ENCODE results near the gene ELF2.
"Not testable (repeated sequence)": the region's sequence is repeated elsewhere in the genome, so short reads cannot be mapped to it uniquely, and the experiment has no call there.

Gene ELF2

DNA sequence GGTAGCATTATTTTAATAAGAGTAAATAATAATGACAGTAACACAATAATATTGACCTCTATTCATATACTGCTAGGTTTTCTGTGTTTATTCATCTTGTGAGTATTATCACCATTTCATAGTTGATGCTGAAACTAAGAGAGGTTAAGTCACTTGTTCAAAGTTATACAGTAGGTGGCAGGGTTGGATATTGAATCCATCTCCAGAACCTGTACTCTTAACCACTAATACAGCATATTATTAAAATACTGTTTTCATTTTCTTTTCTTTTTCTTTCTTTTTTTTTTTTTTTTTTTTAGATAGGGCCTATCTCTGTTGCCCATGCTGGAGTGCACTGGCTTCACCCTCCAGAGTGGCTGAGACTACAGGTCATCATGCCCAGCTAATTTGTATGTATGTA lies 7.1 kb upstream of the ELF2 start:
- no peak for DNase-seq

DNA sequence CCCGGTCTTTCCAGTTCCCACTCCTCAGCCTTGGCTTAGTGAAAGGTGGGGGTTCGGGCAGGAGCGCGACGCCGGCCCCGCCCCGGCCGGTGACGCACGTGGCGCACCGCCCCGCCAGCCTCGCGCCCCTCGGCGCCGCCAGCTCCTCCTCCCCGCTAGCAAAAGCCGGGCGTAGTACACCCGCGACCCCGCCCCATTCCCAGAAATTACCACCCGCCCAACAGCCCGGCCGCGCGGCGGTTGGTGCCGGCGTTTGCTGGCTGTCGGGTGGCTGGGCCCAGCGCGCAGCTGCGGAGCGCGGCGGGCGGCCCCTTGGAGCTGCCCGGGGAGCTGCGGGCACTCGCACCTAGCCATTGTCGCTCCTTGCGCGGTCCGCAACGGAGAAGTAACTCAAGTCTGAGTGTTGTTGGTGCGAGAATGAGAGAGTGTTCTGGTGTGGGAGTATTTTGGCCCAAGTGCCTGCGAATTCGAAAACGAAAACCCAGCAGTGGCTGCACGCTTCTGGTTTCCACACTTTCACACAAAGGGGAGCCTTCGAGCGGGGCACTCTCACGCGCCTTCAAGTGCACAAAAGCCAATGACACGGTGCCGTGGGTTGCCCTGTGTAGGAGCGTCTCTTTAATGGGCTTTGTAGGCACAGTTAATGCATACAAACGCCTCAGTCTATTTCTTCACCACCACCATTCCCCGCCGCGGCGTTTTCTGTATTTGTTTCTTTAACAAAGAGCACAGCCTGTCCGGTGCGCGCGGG lies 1.0 kb upstream of the ELF2 start:
- DNase-seq = peak; percentile 73

DNA sequence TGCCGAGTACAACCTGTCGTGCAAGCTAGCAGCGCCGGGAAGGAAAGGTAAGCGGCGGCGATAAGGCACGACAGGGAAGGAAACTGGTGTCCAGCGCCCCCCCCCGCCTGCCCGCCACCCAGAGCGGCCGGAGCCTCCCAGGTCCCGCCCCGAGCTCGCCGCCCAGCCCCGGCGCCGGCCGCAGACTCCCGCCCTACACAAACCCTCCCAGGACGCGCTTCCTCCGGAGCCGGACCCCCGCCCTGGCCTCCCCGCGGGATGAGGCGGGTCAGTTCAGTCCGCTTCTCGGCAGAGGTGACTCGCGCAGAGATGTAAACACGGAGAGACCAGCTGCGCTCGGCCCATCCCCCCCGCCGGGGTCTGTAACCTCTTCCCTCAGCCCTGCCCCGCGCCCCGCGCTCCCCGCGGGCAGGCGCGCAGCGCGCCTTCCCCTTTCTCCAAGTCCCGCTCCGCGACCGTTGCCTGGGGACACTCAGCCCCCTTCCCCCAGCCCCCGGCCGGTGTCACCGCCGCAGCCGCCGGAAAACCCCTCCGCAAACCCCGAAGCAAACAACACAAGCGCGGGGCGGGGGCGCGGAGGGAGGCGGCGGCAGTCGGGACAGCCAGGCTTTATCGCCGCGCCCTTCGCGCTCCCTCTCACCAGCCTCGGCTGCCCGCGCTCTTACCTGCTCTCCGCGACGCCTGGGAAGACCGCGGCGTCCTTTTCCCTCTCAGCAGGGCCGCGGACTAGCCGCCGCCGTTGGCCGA lies 543 bp downstream of the ELF2 start:
- DNase-seq = peak; percentile 34

DNA sequence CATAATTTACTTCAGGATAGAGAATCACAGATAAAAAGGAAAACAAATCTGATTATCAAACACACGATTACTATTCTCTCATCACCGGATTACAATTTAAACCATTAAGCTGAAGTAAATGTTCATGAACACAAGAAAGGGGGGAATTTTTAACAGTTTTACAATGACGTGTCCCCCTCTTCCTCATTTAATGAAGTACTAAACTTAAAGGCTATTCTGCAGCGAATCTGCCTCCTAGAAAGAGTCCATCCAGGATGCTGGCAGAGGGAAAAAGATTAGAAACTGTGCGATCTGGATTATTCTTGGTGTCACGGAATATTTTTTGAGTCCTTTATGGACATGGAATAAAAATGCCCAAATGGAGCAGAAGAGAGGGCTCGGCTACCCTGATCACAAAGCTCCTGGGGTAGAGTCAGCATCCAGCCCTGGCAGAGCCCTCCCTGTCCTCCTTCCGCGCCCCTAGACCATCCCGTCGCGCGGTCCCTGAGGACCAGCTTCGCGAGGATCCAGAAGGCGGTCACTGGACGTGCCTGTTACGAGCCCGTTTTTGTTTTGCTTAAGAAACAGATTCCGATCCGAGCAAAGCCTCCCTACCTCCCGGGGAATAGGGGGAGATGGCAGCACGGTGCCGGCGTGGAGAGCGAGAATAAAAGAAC lies 1.2 kb downstream of the ELF2 start:
- no peak for DNase-seq

DNA sequence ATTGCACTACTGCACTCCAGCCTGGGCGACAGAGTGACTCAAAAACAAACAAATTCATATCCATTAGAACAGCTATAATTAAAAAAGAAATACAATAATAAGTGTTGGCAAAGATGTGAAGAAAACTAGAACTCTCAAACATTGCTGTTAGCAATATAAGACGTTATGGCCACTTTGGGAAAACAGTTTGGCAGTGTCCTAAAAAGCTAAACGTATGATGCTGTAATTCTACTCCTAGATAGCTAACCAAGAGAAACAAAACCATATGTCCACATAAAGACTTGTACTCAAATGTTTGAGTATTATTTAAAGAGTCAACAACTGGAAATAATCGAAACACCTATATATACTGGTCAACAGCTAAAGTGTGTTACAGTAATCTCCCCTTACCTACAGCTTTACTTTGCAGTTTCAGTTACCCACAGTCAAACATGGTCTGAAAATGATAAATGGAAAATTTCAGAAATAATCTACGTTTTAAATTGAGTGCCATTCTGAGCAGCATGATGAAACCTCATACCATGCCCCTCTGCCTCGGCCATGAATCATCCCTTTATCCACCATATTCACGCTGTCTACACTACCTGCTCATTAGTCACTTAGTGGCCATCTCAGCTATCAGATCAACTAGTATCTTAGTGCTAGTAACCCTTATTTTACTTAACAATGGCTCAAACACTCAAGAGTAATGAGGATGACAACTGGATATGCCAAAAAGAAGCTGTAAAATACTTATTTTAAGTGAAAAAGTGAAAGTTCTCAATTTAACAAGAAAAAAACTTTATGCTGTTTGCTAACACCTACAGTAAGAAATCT lies 4.9 kb downstream of the ELF2 start:
- no peak for DNase-seq

DNA sequence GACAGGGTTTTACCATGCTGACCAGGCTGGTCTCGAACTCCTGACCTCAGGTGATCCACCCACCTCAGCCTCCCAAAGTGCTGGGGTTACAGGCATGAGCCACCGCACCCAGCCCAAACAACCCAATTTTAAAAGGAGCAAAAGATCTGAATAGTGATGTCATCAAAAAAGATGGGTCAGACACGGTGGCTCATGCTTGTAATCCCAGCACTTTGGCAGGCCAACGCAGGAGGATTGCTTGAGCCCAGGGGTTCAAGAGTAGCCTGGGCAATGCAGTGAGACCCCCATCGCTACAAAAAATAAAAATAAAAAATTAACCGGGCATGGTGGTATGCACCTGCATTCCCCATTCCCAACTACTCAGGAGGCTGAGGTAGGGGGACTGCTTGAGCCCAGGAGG lies 6.1 kb downstream of the ELF2 start:
- DNase-seq = no peak

DNA sequence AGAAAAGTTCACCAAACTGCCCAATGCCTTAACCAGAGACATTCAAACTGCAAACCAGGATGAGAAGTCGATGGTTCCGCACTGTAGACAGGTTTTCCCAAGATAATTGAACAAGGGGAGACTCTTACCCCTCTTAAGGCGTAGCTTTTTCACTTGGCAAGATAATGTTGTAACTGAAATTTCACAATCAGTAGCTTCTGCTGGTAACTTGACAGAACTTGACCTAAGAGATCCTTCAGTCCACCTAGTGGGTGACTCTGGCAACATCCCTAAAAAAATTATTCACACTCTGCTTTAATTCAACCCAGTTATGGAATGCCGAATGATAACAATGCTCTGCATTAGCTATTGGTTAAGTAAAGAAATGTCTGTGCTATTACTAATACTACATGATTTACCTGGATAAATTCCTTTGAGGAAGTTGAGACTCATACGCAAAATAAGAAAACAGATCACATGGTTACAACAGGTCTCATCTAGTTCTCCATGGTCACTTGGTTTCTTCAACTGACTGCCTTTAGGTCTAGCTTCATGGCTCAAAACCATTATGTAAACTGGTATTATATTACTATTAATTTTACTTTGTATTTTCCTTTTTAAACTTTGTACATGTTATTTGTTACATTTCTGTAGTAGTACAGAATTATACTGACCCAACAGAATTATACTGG lies 9.1 kb downstream of the ELF2 start:
- no peak for DNase-seq

DNA sequence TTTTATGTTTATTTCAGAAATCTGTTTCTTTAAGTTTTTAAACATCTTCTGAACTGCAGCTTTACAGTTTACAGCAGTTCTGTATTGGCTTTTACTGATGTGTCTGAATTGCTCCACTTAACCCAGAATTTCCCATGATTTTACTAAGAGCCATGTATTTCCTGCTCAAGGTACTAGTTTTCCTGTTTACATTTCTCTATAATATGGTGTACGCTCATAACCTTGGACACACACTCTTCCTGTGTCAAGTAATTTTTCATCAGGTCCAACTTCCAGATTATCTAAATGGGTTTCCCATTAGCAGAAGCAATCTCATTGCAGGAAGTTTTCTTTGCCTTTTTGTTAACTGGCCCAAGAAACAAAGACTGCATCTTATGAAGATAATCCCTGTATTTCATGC lies 12.3 kb downstream of the ELF2 start:
- DNase-seq = no peak

DNA sequence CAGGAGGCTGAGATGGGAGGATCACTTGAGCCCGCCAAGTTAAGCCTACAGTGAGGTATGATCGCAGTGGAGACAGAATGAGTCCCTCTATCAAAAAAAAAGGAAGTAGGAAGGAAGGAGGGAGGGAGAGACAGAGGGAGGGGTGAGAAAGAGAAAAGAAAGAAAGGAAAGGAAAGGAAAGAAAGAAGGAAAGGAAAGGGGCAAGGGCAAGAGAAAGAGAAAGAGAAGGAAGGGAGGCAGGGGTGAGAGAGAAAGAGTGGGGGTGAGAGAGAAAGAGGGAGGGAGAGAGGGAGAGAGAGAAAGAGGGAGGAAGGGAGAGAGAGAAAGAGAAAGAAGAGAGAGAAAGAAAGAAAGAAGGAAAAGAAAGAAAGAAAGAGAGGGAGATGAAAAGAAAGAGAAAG lies 13.2 kb downstream of the ELF2 start:
- DNase-seq = no peak

DNA sequence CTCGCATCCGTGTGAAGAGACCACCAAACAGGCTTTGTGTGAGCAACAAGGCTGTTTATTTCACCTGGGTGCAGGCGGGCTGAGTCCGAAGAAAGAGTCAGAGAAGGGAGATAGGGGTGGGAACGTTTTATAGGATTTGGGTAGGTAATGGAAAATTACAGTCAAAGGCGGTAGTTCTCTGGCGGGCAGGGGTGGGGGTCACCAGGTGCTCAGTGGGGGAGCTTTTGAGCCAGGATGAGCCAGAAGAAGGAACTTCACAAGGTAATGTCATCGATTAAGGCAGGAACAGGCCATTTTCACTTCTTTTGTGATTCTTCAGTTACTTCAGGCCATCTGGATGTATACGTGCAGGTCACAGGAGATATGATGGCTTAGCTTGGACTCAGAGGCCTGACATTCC lies 19.0 kb downstream of the ELF2 start:
- not testable (repeated sequence) for DNase-seq

DNA sequence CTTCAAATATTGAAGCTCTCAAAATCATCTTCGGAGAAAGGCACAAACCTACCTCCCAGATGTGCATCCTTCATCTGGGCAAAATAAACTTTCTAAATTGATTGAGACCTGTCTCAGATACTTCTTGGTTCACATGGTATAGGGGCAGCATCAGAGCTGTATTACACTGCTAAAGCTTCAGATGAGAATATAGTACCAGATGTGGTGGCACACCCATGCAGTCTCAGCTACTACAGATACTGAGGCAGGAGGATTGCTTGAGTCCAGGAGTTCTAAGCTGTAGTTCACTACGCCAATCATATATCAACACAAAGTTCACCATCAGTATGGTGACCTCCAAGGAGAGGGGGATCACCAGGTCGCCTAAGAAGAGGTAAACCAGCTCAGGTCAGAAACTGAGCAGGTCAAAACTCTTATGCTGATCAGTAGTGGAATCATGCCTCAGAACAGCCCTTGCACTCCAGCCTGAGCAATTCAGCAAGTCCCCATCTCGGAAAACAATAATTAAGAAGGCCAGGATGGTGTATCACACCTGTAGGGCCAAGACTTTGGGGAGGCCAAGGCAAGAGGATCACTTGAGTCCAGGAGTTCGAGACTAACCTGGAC lies 22.0 kb downstream of the ELF2 start:
- no peak for DNase-seq

DNA sequence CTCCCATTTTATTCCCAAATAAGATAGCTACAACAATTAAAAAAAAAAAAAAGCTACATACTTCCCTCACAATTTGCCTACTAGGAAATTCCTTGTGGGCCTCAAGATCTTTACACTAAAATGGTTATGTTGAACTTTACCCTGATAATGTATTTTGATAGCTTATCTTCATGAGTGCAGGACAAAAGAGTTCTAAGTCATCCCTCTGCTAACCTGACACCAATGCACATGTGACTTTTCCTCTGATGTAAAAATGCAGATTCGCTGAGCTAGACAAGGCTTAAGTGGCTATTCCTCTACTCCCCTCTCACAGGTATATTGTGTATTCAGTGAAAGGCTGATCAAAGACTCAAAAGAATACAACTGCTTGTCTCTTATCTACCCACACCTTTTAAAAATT lies 22.5 kb downstream of the ELF2 start:
- no peak for DNase-seq

DNA sequence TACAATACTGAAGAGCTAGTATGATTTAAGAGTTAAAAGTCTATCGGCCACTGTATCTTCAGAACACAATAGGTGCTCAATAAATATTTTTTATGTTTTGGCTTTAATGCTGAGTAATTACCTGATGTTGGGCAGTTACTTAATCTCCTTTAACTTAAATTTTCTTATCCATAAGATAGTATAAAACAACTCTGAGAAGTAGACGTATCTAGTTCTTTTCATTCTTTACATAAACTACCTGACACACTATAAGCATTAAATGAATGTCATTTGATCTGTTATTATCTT lies 22.9 kb downstream of the ELF2 start:
- DNase-seq = no peak

DNA sequence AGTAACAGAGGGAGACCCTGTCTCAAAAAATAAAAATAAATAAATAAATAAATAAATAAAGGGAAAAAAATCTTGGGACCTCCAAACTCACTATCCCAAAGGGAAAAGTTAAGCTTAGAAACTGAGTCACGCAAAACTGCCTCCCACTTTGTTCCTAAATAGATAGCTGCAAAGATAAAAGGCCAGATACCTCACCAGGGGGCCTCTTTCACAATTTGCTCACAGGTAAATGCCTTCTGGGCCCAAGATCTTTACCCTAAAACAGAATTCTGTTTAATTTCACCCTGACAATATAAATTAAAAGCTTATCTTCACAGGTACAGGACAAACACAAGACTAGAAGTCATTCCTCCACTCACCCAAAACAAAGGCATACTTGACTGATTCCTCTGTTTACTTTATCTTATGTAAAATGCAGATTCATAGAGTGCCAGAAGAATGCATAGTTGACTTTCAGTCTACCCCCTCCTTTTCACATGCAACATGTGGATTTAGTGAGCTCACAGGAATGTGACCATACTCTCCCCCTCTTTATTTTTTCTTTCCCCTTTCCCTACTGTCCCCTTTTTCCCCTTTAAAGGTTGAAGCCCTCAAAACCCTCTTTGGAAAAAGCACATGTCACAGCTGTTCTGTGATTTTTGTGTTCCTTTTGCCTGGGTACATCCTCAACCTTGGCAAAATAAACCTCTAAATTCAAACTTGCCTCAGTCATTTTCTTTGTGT lies 23.4 kb downstream of the ELF2 start:
- DNase-seq = no peak

DNA sequence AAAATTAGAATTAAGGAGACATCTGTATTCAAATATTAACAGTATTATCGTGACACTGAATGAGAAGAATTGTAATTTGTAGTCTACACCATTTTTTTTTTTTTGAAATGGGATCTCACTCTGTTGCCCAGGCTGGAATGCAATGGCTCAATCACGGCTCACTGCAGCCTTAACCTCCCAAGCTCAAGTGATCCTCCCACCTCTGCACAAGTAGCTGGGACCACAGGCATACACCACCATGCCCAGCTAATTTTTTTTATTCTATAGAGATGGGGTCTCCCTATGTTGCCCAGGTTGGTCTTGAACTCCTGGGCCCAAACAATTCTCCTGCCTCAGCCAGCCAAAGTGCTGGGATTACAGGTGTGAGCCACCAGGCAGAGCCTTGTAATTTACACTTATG lies 24.8 kb downstream of the ELF2 start:
- DNase-seq = no peak

DNA sequence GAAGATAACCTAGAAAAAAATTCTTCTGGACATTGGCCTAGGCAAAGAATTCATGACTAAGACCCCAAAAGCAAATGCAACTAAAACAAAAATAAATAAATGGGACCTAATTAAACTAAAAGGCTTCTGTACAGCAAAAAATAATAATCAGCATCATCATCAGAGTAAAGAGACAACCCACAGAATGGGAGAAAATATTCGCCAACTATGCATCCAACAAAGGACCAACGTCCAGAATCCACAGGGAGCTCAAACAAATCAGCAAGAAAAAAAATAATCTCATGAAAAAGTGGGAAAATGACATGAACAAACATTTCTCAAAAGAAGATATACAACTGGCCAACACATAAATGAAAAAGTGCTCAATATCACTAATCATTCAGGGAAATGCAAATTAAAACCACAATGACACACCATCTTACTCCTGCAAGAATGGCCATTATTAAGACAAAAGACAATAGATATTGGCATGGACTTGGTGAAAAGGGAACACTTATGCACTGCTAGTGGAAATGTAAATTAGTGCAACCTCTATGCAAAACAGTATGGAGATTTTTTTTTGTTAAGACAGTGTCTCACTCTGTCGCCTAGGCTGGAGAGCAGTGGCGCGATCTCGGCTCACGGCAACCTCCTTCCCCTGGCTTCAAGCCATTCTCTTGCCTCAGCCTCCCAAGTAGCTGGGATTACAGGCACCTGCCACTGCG lies 29.9 kb downstream of the ELF2 start:
- no peak for DNase-seq

DNA sequence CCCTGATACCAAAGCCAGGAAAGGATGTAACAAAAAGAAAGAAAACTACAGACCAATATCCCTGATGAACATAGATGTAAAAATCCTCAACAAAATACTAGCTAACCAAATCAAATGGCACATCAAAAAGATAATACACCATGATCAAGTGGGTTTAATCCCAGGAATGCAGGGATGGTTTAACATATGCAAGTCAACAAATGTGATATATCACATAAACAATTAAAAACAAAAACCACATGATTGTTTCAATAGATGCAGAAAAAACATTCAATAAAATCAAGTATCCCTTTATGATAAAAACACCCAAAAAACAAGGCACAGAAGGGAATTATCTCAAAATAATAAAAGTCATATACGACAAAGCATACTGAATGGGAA lies 31.5 kb downstream of the ELF2 start:
- no peak for DNase-seq

DNA sequence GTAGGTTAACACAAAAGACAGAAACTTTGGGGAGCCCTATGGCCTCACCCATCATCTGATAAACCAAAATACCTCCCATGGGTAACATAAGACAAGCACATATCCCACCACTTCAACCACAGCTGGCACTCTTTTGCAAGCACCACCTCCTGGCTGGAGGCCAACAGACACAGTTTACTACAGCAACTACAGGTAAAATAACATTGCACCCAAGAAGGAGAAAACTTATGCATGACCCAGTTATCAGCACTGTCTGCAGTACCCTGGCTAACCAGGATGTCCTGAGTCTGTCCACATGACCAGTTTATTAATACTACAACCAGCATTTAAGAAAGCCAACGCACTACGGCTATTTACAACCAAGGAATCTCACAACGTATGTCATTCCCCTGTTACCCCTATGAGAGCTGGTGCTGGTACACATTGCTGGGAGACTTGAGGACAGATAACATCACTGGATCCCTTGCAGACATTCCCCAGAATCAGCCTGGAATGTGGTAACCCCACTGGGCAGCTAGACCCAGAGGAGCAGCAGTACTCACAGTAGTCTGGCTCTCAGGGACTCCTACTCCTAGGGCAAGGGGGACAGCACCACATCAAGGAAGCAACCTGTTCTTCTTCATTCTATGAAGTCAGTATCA lies 32.0 kb downstream of the ELF2 start:
- no peak for DNase-seq

DNA sequence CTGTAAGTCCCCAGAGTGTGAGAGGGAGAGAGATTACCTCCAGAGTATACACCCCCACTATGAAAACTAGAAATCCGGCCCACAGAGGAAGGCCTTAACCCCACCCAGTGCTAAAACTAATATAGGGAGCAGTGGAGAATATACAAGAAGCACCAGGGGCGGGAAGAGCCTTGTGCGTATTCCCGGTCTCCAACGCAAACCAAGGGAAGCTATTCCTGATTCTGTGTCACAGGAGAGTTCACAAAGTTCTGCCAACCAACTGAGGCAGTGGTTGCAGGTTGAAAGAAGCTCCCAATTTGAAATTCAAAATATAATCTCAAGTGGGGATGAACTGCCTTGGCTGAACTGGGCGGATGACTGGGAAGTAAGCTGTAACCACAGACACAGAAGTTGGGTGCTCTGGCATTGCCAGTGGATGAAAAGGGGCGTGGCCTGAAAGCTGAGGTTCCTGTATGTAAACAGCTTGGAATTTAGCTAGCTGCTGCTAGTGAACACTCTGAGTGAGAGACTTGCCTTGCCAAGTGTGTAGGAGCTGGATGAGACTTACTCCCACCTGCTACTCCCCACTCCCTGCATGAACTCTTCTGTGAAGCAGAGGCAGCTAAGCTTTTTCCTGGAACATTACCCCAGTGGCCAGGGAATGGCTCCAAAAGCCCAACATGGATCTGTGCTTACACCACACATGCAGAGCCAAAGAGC lies 32.7 kb downstream of the ELF2 start:
- DNase-seq = no peak

DNA sequence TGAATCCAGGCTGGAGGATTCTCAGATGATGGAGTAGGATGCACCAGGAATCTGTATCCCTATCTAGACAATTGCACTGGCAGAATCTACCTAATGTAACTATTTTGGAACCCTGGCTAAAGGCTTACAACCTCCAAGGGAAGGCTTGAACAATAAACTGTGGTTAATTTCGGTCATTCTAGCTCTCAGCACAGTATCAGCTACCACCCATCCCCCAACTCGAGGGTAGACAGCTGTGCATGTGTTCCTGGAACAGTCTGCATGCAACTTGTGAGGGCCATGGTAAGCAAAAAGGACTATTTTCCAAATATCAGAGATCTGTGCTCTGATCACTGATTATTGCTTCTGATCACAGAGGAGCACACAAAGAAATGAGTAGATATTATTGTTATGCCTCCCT lies 34.0 kb downstream of the ELF2 start:
- no peak for DNase-seq
